ENCODE results near the gene PGBD5. TPM values are rescaled to one million over a fixed set of nuclear protein-coding genes. Genes with fewer than 3 reads are reported as not detected.

PGBD5 gene
- total RNA-seq, 1 donor from 2014 or later = 1.8 TPM

DNA sequence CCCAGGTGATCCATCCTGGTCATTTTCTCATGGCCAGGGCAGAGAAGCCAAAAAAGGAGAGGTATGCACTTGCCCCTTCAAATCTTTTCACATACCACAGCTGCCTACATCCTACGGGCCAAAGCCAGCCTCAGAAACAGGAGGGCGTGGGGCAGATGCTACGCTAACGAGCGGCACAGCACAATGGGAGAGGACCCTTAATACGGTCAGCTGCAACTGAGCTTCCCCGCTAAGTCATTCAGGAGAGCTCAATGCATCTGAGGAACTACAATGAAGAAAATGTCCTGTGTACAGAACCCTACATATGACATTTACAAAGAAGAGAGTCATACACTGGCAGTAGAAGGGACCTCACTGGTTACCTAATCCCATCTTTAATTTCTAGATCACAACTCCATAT, 78.2 kb downstream of the PGBD5 start:
- Mint-ChIP-seq H3K27me3 (ENCODE audit: low read depth) (peaks cover 5% of the 10 kb centered on the region), H3K4me1 (ENCODE audit: low read depth) (peaks cover 4% of the 10 kb centered on the region), H3K9me3 (ENCODE audit: low read depth) (no peaks in the 10 kb centered on the region), H3K36me3 (ENCODE audit: low read depth) (peaks cover 5% of the 10 kb centered on the region), H3K4me3 (ENCODE audit: unreplicated experiment) (no peak overlapping the region), H3K27ac (ENCODE audit: unreplicated experiment) (no peak overlapping the region)
- DNase-seq (ENCODE audit: low spot score) = no peak
- TF ChIP-seq CTCF (IDR thresholded peaks at IDR 0.05) = no peak

DNA sequence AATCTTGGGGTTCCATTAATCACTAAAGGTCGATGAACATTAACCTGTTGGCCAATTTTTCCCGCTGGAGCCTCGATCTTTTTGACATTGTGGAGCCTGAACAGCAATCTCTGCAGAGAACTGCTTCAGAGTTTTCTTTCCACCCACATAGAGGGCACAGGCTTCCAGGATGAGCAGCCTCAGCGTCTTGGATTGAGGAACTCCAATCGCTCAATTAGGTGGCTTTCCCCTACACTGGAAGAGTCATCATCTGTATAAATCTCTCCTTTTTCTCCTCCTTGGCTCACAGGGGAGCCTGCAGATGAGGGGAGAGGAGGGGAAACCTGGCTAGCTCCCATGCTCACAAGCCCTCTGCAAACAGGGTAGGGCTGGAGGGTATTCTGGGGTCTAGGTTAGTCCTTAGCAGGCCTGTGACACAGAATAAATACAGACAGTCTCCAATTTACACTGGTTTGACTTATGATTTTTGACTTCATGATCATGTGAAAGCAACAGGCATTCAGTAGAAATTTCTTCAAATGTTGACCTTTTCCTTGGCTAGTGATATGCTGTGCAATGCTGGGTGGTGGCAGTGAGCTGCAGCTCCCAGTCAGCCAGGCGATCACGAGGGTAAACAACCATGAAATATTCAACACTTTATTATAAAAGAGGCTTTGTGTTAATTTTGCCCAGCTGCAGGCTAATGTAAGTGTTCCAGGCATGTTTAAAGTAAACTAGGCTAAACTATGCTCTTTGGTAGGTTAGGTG, 80.8 kb downstream of the PGBD5 start:
- Mint-ChIP-seq H3K27ac (ENCODE audit: unreplicated experiment) (no peak overlapping the region), H3K36me3 (ENCODE audit: low read depth) (peaks cover 5% of the 10 kb centered on the region), H3K4me1 (ENCODE audit: low read depth) (peaks cover 2% of the 10 kb centered on the region), H3K9me3 (ENCODE audit: low read depth) (no peaks in the 10 kb centered on the region), H3K4me3 (ENCODE audit: unreplicated experiment) (no peak overlapping the region), H3K27me3 (ENCODE audit: low read depth) (peaks cover 5% of the 10 kb centered on the region)
- DNase-seq (ENCODE audit: low spot score) = no peak
- TF ChIP-seq CTCF (IDR thresholded peaks at IDR 0.05) = no peak

GRCh38 chr1:230342699-230343098, 83.4 kb downstream of the PGBD5 start:
- no peak for DNase-seq (ENCODE audit: low spot score)
- TF ChIP-seq CTCF (IDR thresholded peaks at IDR 0.05) = no peak
- Mint-ChIP-seq H3K36me3 (ENCODE audit: low read depth) (peaks cover 4% of the 10 kb centered on the region), H3K4me3 (ENCODE audit: unreplicated experiment) (no peak overlapping the region), H3K4me1 (ENCODE audit: low read depth) (no peaks in the 10 kb centered on the region), H3K9me3 (ENCODE audit: low read depth) (peaks cover 4% of the 10 kb centered on the region), H3K27ac (ENCODE audit: unreplicated experiment) (no peak overlapping the region), H3K27me3 (ENCODE audit: low read depth) (peaks cover 5% of the 10 kb centered on the region)

DNA sequence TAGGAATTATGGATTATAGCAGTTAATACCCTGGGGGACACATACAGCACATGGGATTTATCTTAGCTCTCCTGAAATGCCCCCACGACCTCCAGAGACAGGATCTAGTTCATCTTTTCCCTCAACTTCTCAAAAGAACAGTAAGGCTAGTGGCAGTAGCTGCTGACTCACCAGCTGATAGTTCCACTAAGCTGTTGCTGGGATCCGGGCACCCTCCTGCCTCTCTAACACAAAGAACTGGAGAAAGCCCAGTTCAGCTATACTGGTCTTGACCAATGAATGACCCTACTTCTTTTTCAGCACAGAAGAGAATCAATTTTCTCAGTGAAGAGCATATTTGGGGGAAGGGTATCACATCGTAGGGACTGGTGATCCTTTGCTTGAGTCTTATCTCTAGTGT, 84.1 kb downstream of the PGBD5 start:
- Mint-ChIP-seq H3K27me3 (ENCODE audit: low read depth) (peaks cover 5% of the 10 kb centered on the region), H3K4me3 (ENCODE audit: unreplicated experiment) (no peak overlapping the region)

GRCh38 chr1:230341162-230341546, 85.0 kb downstream of the PGBD5 start:
- H3K27ac Mint-ChIP-seq (ENCODE audit: unreplicated experiment) = no peak overlapping the region
- no peak for DNase-seq (ENCODE audit: low spot score)
- H3K36me3 Mint-ChIP-seq (ENCODE audit: low read depth) = peaks cover 4% of the 10 kb centered on the region
- no peak for TF ChIP-seq CTCF (IDR thresholded peaks at IDR 0.05)
- peaks cover 4% of the 10 kb centered on the region for H3K9me3 Mint-ChIP-seq (ENCODE audit: low read depth)
- peaks cover 4% of the 10 kb centered on the region for H3K4me1 Mint-ChIP-seq (ENCODE audit: low read depth)
- H3K27me3 Mint-ChIP-seq (ENCODE audit: low read depth) = peaks cover 5% of the 10 kb centered on the region
- H3K4me3 Mint-ChIP-seq (ENCODE audit: unreplicated experiment) = no peak overlapping the region

More for the DNA sequence above, 84.1 kb downstream of the PGBD5 start:
- H3K36me3 Mint-ChIP-seq (ENCODE audit: low read depth) = peaks cover 4% of the 10 kb centered on the region
- H3K27ac Mint-ChIP-seq (ENCODE audit: unreplicated experiment) = no peak overlapping the region
- H3K4me1 Mint-ChIP-seq (ENCODE audit: low read depth) = no peaks in the 10 kb centered on the region
- no peak for DNase-seq (ENCODE audit: low spot score)
- no peak for TF ChIP-seq CTCF (IDR thresholded peaks at IDR 0.05)
- peaks cover 4% of the 10 kb centered on the region for H3K9me3 Mint-ChIP-seq (ENCODE audit: low read depth)

Data from chondrocyte (in vitro differentiated cells).